GM19468 (cell line): ENCODE data around the gene ZNF273.

ENCODE experiments used
- ATAC-seq: cut with Tn5 transposase; IDR thresholded peaks from one replicate; pipeline ENCODE4 v1.9.1; 2021; ENCODE audit warnings: mild to moderate bottlenecking, moderate library complexity, moderate number of reproducible peaks; ENCODE audit not compliant: unreplicated experiment; ENCODE audit errors: extremely low read depth

The ZNF273 gene

GRCh38 chr7:64876792-64877713 lies 26.0 kb upstream of the ZNF273 start:
- ATAC-seq = no peak

- ATAC-seq = no peak
Observed at GRCh38 chr7:64877714-64878610, 25.1 kb upstream of the ZNF273 start.

- ATAC-seq = no peak
Observed at GRCh38 chr7:64878684-64879083, 24.4 kb upstream of the ZNF273 start.

GRCh38 chr7:64879086-64879730 lies 23.9 kb upstream of the ZNF273 start:
- no peak for ATAC-seq

GRCh38 chr7:64879800-64880199 lies 23.3 kb upstream of the ZNF273 start:
- ATAC-seq = no peak

- ATAC-seq = no peak
Observed at GRCh38 chr7:64880322-64881297, 22.5 kb upstream of the ZNF273 start.

GRCh38 chr7:64881461-64882287 lies 21.4 kb upstream of the ZNF273 start:
- no peak for ATAC-seq

GRCh38 chr7:64882341-64883112 lies 20.5 kb upstream of the ZNF273 start:
- no peak for ATAC-seq

- no peak for ATAC-seq
Observed at GRCh38 chr7:64883113-64883905, 19.8 kb upstream of the ZNF273 start.

GRCh38 chr7:64884085-64884912 lies 18.8 kb upstream of the ZNF273 start:
- ATAC-seq = no peak

GRCh38 chr7:64884913-64885370 lies 18.1 kb upstream of the ZNF273 start:
- ATAC-seq = no peak

- ATAC-seq = no peak
Observed at GRCh38 chr7:64885520-64886240, 17.4 kb upstream of the ZNF273 start.

GRCh38 chr7:64886956-64887545 lies 16.0 kb upstream of the ZNF273 start:
- no peak for ATAC-seq

GRCh38 chr7:64887756-64888508 lies 15.1 kb upstream of the ZNF273 start:
- no peak for ATAC-seq
